Esophagus squamous epithelium (tissue), 4 donors: Measurements from ENCODE around the gene CCDC68.

ENCODE experiments used
- POLR2A ChIP-seq, 4 donors: fragments of 450-650 bp; IDR thresholded peaks; one replicate each; pipeline ENCODE4 v1.6.1; 2017; ENCODE audit warnings: antibody characterized with exemption in 4 of 4, mild to moderate bottlenecking in 4 of 4, moderate library complexity in 3 of 4
- TF ChIP-seq, protein P1 (sequence below), 6 experiments: fragments of 450-650 bp in 4 of 6; fragments of 200-600 bp in 2 of 6; sonication (generic) in 2 of 6; IDR thresholded peaks; one replicate each; pipeline ENCODE4 v1.5.1; 2016 to 2019; ENCODE audit warnings: antibody characterized with exemption in 6 of 6, mild to moderate bottlenecking in 4 of 6, moderate library complexity in 4 of 6

DNA sequence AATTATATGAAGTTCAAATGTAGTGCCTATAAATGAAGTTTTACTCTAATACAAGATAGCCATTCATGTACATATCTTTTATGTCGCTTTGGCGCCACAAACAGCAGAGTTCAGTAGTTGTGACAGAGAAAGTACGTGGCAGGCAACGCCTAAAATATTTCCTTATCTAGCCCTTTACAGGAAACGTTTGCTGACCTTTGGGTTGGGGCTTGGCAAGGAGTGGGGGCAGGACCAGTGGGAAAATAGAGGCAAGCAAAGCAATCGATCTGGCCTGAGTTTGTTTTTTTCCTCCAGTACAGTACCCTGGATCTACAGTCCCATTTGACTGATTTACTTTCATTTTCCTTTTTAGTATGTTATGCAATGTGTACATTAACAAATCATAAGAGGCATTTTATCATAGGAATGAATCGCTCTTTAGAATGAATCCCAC is 13.1 kb downstream of the CCDC68 start:
- TF ChIP-seq, protein P1, sequence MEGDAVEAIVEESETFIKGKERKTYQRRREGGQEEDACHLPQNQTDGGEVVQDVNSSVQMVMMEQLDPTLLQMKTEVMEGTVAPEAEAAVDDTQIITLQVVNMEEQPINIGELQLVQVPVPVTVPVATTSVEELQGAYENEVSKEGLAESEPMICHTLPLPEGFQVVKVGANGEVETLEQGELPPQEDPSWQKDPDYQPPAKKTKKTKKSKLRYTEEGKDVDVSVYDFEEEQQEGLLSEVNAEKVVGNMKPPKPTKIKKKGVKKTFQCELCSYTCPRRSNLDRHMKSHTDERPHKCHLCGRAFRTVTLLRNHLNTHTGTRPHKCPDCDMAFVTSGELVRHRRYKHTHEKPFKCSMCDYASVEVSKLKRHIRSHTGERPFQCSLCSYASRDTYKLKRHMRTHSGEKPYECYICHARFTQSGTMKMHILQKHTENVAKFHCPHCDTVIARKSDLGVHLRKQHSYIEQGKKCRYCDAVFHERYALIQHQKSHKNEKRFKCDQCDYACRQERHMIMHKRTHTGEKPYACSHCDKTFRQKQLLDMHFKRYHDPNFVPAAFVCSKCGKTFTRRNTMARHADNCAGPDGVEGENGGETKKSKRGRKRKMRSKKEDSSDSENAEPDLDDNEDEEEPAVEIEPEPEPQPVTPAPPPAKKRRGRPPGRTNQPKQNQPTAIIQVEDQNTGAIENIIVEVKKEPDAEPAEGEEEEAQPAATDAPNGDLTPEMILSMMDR (IDR thresholded peaks at IDR 0.05) = no peak
- no peak for TF ChIP-seq POLR2A (IDR thresholded peaks at IDR 0.05)
